ENCODE results near the gene DRD4. TPM values are rescaled to one million over a fixed set of nuclear protein-coding genes. Genes with fewer than 3 reads are reported as not detected.

The DRD4 gene
- total RNA-seq, 1 donor from 2014 or later, result 0.68 TPM

- ATAC-seq, result no peak
- DNase-seq (ENCODE audit: low spot score), result no peak
Measured at GRCh38 chr11:620935-621814, 15.9 kb upstream of the DRD4 start.

DNA sequence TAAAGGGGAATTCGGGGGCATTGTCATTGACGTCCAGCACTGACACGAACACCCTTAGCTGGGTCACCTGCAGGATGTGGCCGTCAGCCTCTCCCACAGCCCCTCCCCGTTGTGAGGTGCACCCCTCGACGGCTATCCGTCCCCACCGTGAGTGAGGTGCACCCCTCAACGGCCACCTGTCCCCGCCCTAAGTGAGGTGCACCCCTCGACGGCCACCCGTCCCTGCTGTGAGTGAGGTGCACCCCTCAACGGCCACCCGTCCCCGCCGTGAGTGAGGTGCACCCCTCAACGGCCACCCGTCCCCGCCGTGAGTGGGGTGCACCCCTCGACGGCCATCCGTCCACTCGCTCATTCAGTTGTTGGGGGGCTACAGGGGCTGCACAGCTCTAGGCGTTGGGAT is 15.2 kb upstream of the DRD4 start:
- ATAC-seq, result no peak
- no peak for DNase-seq (ENCODE audit: low spot score)

DNA sequence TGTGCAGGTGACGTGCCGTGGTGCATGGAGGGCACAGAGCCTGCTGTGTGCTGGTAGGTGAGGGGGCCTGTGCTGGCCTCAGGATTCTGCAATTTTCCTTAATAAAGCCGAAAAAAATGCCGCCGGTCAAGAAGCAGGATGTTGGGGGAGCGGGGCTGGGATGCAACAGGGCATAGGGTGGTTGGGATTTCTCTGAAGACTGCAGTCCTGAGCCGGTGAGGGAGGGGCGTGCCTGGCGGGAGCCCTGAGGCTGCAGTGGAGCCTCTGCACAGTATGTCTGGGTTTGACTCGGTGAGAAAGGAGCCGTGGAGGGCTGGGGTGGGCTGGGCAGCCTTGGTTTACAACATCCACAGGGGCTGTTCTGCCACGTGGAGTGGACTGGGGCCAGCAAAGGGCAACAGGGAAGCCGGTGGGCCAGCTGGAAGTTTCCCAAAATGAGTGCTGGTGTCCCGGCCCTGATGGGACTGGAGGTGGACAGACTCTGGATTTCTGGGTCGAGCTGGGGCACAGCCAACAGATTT is 13.7 kb upstream of the DRD4 start:
- ATAC-seq (no peak), DNase-seq (ENCODE audit: low spot score) (no peak)

DNA sequence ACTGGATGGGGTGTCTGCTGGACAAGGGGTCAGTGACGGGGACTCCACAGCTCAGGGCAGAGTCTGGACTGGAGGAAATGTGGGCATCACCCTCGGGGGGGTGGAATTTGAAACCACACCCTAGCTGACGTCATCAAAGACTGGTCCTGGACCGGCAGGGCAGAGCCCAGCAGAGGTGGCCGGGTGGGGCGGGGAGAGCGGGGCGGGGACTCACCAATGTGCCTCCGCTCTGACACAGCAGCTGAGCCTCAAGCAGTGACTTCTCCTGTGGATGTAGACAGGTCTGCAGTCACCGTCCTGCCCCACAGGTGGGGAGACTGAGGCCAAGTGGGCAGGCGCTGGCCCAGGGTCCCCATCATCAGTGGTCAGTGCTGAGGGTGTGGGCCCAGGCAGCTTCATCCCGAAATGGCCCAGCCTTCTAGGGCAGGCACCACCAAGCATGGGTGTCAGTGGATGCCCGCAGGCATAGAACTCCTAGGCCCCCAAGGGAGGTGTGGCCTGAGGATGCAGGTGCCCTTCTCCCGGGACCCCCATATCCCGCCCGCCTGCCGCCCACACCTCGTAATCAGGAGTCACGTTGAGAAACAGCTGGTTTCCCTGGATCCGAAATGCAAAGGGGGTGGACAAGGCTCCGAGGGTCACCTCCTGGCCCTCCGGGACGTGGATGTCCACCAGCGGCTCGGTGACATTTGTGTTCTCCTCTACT is 12.9 kb upstream of the DRD4 start:
- peak; percentile 79 for ATAC-seq
- DNase-seq (ENCODE audit: low spot score), result peak; percentile 77

- peak; percentile 75 for ATAC-seq
Measured at GRCh38 chr11:624705-625635, 12.1 kb upstream of the DRD4 start, which contains the start of gene CDHR5. TSS of gene CDHR5 (minus strand) at chr11:624955. CDS start at chr11:624902, 53 bp downstream.

GRCh38 chr11:625636-626268 is 11.3 kb upstream of the DRD4 start:
- DNase-seq (ENCODE audit: low spot score) (no peak), ATAC-seq (no peak)

More at GRCh38 chr11:624705-625635, 12.1 kb upstream of the DRD4 start, which contains the start of gene CDHR5:
- peak; percentile 63 for DNase-seq (ENCODE audit: low spot score)

DNA sequence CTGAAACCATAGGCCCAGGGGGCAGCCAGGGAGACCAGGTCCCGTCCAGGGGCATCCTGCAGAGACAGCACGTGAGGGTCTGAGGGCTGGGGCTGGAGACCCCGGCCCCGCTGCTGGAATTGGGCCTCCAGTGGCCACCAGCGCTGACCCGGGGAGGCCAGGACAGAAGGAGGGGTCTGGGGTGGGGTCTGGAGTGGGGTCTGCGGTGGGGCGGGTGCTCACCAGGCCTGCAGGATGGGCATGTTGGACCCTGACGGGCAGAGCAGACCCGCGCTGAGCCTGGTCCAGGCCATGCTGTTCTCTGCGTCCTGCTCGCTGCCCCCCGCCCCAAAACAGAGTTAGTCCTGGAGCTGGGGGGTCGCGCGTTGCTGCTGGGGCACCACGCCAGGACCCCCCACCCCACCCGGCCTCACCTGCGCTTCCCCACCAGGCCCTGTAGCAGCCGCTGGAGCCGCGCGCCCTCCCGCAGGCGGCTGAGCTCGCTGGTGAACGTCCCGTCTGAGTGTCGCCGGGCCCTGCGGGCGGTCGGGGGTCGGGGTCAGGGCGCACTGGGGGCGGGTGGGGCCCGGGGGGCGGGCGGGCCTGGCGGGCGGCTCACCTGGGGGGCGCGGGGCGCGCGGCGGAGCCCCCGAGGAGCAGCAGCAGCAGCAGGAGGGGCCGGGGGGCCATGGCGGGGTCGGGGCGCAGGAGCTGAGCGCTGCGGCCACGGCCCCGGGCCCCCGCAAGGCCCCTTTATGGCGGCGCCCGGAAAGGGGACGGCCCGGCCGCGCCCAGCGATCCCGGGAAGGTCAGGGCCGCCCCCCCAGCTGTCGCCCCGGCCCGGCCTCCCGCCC is 10.4 kb upstream of the DRD4 start, which contains the start of gene SCT:
TSS of gene SCT (minus strand) at position 707 of the 833 bp plus-strand sequence. CDS start at position 669, 38 bp downstream.
- DNase-seq (ENCODE audit: low spot score), result peak; percentile 42
- ATAC-seq, result no peak

DNA sequence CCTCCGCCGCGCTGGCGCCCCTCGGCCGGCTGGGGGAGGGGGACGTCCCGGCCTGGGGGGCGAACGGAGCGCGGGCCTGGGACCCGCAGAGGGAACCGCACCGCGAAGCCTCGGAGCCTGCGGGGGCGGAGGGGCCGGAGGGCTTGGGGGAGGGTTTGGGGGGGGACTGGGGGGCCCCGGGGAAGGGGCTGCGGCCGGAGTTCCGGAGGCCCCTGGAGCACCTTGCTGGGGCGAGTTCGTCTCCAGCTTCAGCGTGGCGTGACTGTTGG is 9.8 kb upstream of the DRD4 start:
- DNase-seq (ENCODE audit: low spot score) (no peak), ATAC-seq (no peak)

- ATAC-seq (no peak), DNase-seq (ENCODE audit: low spot score) (no peak)
Measured at GRCh38 chr11:628056-628455, 9.0 kb upstream of the DRD4 start.

DNA sequence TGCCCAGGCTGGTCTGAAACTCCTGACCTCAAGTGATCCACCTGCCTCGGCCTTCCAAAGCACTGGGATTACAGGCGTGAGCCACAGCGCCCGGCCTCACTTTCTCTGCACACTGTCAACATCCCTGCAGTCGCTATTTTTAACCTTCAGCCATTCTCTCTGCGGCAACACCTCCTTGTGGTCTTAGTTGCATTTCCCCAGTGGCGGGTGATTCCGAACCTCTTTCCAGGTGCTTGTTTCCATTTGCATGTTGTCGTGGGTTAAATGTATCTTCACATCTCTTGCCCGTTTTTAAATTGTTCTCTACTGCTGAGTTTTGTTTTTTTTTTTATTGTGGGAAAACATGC is 7.9 kb upstream of the DRD4 start:
- ATAC-seq (no peak), DNase-seq (ENCODE audit: low spot score) (no peak)

DNA sequence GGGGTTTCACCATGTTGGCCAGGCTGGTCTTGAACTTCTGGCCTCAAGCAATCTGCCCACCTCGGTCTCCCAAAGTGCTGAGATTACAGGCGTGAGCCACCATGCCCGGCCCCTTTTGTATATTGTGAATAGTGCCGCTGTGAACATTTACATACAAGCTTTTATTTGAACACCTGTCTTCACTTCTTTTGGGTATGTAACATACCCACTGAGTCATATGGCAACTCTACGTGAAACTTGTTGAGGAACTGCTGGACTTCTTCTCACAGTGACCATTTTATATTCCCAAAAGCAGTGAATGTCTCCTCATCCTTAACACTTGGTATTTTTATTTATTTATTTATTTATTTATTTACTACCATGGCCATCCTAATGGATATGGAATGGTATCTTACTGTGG is 6.2 kb upstream of the DRD4 start:
- DNase-seq (ENCODE audit: low spot score) (no peak), ATAC-seq (no peak)

GRCh38 chr11:635945-636510 is 1.0 kb upstream of the DRD4 start:
- DNase-seq (ENCODE audit: low spot score), result no peak
- ATAC-seq, result no peak

GRCh38 chr11:637333-637592 is 194 bp downstream of the DRD4 start:
- no peak for DNase-seq (ENCODE audit: low spot score)

DNA sequence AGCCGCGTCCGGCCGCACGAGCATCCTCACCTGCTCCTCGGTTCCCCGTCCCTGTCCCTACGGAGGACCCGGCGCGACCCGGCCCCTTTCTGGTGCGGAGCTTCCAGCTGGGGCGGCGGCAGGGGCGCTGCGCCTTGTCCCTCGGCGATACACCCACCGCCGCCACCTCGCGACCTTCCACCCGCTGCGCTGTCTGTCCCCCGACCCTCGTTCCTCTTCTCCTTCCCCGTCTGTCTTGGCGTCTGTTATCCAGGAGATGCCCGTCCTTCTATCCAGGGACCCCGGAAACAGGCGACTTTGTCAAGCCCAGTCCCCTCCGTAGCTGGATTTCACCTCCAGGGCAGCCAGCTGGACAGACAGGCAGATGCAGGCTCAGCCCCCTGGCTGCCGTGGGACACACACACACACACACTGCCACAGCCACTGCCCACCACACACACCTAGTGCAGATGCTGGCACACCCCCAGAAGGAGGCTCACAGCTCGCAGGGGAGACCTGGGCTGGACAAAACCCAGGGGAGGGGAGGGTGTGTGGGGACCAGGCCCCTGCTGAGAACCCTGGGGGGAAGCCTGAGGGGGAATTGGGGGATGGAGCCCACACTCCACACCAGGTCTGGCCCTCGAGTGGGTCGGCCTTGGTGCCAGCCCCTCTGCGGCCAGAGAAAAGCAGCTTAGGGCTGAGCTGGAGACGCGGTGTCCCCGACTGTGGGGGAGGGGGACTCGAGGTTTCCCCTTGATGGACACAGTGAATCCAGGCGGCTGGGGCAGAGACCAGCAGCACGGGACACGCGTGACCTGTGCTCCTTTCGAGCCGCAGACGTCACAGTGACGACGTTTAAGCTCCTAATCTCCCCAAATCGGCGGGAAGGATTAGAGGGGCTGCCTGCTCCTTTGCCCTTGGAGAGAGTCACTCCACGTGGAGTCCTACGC is 788 bp downstream of the DRD4 start:
- DNase-seq (ENCODE audit: low spot score) (no peak), ATAC-seq (no peak)

More at GRCh38 chr11:637333-637592, 194 bp downstream of the DRD4 start:
- ATAC-seq, result no peak

DNA sequence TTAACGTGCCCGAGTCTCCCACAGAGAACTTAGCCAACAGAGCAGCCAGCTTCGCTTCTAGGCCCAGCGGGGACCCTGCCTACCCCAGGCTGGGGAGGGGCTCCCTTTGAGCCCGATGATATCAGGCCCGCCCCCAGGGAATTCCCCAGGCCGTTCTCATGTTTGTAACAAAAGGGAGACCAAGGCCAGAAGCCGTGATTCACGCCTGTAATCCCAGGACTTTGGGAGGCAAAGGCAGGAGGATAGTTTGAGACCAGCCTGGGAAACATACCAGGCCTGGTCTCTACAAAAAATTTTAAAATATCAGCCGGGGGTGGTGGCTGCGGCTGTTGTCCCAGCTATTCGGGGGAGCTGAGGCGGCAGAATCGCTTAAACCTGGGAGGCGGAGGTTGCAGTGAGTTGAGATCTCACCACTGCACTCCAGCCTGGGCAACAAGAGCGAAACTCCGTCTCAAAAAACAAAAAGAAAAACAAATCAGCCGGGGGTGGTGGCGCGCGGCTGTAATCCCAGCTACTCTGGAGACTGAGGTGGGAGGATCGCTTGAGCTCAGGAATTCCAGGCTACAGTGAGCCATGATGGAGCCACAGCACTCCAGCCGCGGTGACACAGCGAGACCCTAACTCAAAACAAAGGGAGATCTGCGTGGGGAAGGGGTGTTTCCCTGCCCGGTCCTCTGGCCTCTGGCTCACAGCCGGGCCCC is 1.7 kb downstream of the DRD4 start:
- DNase-seq (ENCODE audit: low spot score) (no peak), ATAC-seq (no peak)

DNA sequence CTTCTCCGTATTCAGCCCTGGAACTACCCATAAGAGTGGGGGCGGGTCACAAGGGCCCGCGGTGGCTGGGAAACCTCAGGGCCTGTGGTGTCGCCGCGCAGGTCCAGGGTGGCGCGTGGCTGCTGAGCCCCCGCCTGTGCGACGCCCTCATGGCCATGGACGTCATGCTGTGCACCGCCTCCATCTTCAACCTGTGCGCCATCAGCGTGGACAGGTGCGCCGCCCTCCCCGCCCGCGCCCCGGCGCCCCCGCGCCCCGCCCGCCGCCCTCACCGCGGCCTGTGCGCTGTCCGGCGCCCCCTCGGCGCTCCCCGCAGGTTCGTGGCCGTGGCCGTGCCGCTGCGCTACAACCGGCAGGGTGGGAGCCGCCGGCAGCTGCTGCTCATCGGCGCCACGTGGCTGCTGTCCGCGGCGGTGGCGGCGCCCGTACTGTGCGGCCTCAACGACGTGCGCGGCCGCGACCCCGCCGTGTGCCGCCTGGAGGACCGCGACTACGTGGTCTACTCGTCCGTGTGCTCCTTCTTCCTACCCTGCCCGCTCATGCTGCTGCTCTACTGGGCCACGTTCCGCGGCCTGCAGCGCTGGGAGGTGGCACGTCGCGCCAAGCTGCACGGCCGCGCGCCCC is 2.4 kb downstream of the DRD4 start:
- ATAC-seq, result no peak
- DNase-seq (ENCODE audit: low spot score), result no peak

- DNase-seq (ENCODE audit: low spot score), result no peak
- no peak for ATAC-seq
Measured at GRCh38 chr11:640021-640706, 3.1 kb downstream of the DRD4 start.

All from left lobe of liver (tissue), 2 donors.